ENCODE measurements around the gene RYR3.

RYR3 gene

DNA sequence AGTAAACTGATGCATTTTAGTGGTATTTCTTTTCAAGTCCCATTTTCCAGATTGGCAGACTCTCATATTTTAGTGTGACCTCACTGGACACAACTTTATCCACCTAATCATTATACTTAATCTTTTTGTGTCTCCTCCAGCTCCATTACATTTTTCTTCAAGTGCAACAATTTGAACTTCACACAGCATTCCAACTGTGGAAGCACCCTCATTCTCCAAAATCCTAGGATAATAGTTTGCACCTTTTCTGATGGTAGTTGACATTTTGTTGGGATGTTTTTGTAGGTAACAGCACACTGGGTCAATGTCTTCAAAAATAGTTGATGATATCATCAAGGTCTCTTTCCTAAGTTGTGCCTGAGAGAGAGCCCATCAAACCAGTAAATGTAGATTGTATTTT lies 123.1 kb downstream of the RYR3 start:
- Histone ChIP-seq H3K36me3 (ENCODE audit: control insufficient read depth, insufficient read depth, low read length) (no peaks in the 10 kb centered on the region), H3K4me3 (replicated peaks; ENCODE audit: low read depth, low read length) (no peak overlapping the region), H3K27me3 (replicated peaks; ENCODE audit: control insufficient read depth, insufficient read depth, low read length) (no peaks in the 10 kb centered on the region)
- no peak for DNase-seq (ENCODE audit: extremely low read depth, insufficient read length)
- TF ChIP-seq, protein P1, sequence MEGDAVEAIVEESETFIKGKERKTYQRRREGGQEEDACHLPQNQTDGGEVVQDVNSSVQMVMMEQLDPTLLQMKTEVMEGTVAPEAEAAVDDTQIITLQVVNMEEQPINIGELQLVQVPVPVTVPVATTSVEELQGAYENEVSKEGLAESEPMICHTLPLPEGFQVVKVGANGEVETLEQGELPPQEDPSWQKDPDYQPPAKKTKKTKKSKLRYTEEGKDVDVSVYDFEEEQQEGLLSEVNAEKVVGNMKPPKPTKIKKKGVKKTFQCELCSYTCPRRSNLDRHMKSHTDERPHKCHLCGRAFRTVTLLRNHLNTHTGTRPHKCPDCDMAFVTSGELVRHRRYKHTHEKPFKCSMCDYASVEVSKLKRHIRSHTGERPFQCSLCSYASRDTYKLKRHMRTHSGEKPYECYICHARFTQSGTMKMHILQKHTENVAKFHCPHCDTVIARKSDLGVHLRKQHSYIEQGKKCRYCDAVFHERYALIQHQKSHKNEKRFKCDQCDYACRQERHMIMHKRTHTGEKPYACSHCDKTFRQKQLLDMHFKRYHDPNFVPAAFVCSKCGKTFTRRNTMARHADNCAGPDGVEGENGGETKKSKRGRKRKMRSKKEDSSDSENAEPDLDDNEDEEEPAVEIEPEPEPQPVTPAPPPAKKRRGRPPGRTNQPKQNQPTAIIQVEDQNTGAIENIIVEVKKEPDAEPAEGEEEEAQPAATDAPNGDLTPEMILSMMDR (IDR thresholded peaks at IDR 0.05; ENCODE audit: insufficient read depth, low read length, poor library complexity, severe bottlenecking) = no peak

DNA sequence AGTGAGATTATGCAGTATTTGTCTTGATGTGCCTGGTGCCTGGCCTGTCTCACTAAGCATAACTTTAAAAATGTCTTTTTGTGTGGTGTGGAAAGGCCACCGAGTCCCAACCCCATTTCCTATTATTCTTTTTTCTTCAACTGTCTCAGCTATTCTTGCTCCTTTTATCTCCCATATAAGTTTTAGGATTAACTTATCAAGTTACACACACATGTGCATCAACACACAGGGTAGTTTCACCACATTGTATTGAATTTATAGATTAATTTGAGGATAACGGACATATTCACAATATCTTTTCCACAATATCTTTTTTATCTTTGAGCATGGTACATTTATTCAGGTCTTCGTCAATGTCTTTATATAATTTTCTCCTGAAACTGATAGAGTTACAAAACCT lies 127.6 kb downstream of the RYR3 start:
- H3K4me3 ChIP-seq (replicated peaks; ENCODE audit: low read depth, low read length) = no peak overlapping the region
- no peak for DNase-seq (ENCODE audit: extremely low read depth, insufficient read length)
- H3K36me3 ChIP-seq (ENCODE audit: control insufficient read depth, insufficient read depth, low read length) = no peaks in the 10 kb centered on the region
- TF ChIP-seq, protein P1 (IDR thresholded peaks at IDR 0.05; ENCODE audit: insufficient read depth, low read length, poor library complexity, severe bottlenecking) = no peak
- no peaks in the 10 kb centered on the region for H3K27me3 ChIP-seq (replicated peaks; ENCODE audit: control insufficient read depth, insufficient read depth, low read length)

DNA sequence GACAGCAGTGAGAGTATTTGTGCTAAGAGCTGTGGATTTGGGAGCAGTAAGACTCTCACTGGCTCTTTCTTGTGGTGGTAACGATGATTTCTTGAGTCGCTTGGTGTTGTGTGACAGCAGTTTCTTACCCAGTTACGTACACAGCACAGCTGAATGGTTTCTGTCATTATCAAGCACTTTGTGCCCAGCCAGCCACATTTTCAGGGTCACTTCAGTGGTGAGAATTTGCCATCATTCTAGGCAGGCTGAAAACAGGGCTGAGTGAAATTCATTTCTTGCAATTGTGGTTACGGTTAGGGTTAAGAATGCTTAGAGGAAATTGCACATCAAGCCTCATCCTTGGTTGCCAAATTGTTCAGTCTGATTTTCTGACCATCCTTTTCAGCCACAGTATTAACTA lies 130.1 kb downstream of the RYR3 start:
- TF ChIP-seq, protein P1 (IDR thresholded peaks at IDR 0.05; ENCODE audit: insufficient read depth, low read length, poor library complexity, severe bottlenecking) = no peak
- no peak overlapping the region for H3K4me3 ChIP-seq (replicated peaks; ENCODE audit: low read depth, low read length)
- no peak for DNase-seq (ENCODE audit: extremely low read depth, insufficient read length)
- no peaks in the 10 kb centered on the region; the same call in 1 of the 2 replicates for H3K27me3 ChIP-seq (replicated peaks; ENCODE audit: control insufficient read depth, insufficient read depth, low read length)
- H3K36me3 ChIP-seq (ENCODE audit: control insufficient read depth, insufficient read depth, low read length) = no peaks in the 10 kb centered on the region

DNA sequence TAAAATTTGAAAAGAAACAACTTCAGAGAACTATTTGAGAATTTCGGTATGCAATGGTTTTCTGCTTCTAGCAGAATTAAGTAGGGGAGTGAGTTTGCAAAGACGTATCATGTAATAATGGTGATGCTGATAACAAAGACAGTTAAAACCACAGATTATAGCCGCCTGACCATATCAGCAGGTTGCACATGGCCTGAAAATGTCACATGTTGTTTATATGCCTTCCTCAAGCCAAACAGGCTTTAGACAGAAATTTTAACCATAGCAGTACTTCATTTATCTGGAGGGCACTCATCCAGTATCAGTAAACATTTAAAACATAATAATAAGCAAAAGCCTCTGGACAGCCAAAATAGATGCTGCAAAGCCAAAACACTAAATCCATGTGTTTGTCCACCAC lies 131.7 kb downstream of the RYR3 start:
- TF ChIP-seq, protein P1 (IDR thresholded peaks at IDR 0.05; ENCODE audit: insufficient read depth, low read length, poor library complexity, severe bottlenecking) = no peak
- Histone ChIP-seq H3K27me3 (replicated peaks; ENCODE audit: control insufficient read depth, insufficient read depth, low read length) (no peaks in the 10 kb centered on the region; the same call in 1 of the 2 replicates), H3K4me3 (replicated peaks; ENCODE audit: low read depth, low read length) (no peak overlapping the region), H3K36me3 (ENCODE audit: control insufficient read depth, insufficient read depth, low read length) (no peaks in the 10 kb centered on the region)
- DNase-seq (ENCODE audit: extremely low read depth, insufficient read length) = no peak

DNA sequence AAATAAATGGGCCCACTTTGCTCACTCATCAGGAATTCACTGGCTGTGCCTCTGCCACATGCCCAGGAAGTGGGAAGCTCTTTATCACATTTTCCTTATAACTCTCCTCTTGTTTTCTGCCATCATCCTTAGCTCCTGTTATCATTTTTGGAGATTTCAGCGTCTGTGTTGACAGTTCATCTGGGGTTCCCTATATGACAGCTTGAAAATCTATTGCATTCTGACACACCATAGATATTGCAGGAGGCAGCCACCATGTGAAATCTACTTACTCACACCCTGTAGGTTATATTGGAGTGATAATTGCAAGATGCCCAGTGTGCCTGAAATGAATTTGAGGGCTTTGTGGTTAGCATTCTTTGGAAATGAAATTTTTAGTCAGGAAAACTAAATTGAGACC lies 132.9 kb downstream of the RYR3 start:
- Histone ChIP-seq H3K4me3 (replicated peaks; ENCODE audit: low read depth, low read length) (no peak overlapping the region), H3K27me3 (replicated peaks; ENCODE audit: control insufficient read depth, insufficient read depth, low read length) (no peaks in the 10 kb centered on the region; the same call in 1 of the 2 replicates), H3K36me3 (ENCODE audit: control insufficient read depth, insufficient read depth, low read length) (no peaks in the 10 kb centered on the region)
- TF ChIP-seq, protein P1 (IDR thresholded peaks at IDR 0.05; ENCODE audit: insufficient read depth, low read length, poor library complexity, severe bottlenecking) = no peak
- DNase-seq (ENCODE audit: extremely low read depth, insufficient read length) = no peak

DNA sequence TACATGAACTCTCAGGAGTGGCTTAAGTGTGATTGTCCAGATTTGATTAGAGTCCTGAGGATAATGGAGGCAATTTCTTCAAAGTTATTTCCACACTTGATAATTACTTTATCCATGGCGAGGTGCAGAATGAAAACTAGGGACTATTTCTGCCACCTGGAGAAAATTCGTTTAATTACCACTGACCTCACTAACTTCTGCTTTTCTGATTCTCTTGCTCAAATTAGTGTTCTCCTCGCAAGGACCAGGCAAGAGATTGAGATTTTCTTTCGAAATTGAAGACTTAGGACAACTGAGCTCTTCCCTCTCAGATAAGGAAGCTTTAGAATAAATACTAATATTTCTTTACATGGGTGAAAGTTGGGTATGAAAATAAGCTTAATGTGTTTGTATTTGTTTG lies 135.2 kb downstream of the RYR3 start:
- Histone ChIP-seq H3K36me3 (ENCODE audit: control insufficient read depth, insufficient read depth, low read length) (no peaks in the 10 kb centered on the region), H3K27me3 (replicated peaks; ENCODE audit: control insufficient read depth, insufficient read depth, low read length) (no peaks in the 10 kb centered on the region; the same call in 1 of the 2 replicates), H3K4me3 (replicated peaks; ENCODE audit: low read depth, low read length) (no peak overlapping the region)
- TF ChIP-seq, protein P1 (IDR thresholded peaks at IDR 0.05; ENCODE audit: insufficient read depth, low read length, poor library complexity, severe bottlenecking) = no peak
- no peak for DNase-seq (ENCODE audit: extremely low read depth, insufficient read length)
